Esophagus muscularis mucosa (tissue), 4 donors: ENCODE data around the gene CCDC167. TPM values are rescaled to one million over a fixed set of nuclear protein-coding genes. Genes with fewer than 3 reads are reported as not detected.

Experiments
- DNase-seq: peaks from one replicate; pipeline ENCODE4 v3.0.0-alpha.2; 2017; ENCODE audit errors: extremely low spot score
- H3K27ac ChIP-seq, 4 donors: fragments of 200-600 bp; sonication (generic); replicated peaks in 1 of 4; 1 replicate in 3 of 4; 2 replicates in 1 of 4; pipeline ENCODE4 v1.5.1; 2016 to 2019; ENCODE audit warnings: mild to moderate bottlenecking in 1 of 4
- H3K27me3 ChIP-seq, 4 donors: fragments of 200-600 bp; sonication (generic); one replicate each; pipeline versions ENCODE4 v1.5.1 to v1.6.0; 2016 to 2019
- H3K36me3 ChIP-seq, 4 donors: fragments of 200-600 bp; sonication (generic); one replicate each; pipeline ENCODE4 v1.5.1; 2016 to 2019
- H3K4me1 ChIP-seq, 4 donors: fragments of 200-600 bp; sonication (generic); one replicate each; pipeline ENCODE4 v1.5.1; 2016 to 2019
- H3K4me3 ChIP-seq, 4 donors: fragments of 200-600 bp; sonication (generic); 1 replicate in 2 of 4; 2 replicates in 2 of 4; pipeline ENCODE4 v1.5.1; 2016 to 2019; ENCODE audit warnings: mild to moderate bottlenecking in 4 of 4, moderate library complexity in 1 of 4
- H3K9me3 ChIP-seq, 4 donors: fragments of 200-600 bp; sonication (generic); 1 replicate in 3 of 4; 2 replicates in 1 of 4; pipeline ENCODE4 v1.5.1; 2016 to 2019
- CTCF ChIP-seq, 3 experiments: fragments of 200-600 bp in 2 of 3; fragments of 450-650 bp in 1 of 3; sonication (generic) in 2 of 3; IDR thresholded peaks; one replicate each; pipeline ENCODE4 v1.5.1; 2017 to 2019; ENCODE audit warnings: antibody characterized with exemption in 3 of 3, mild to moderate bottlenecking in 2 of 3, moderate library complexity in 1 of 3
- EP300 ChIP-seq: sonication (generic); formaldehyde crosslinking; IDR thresholded peaks from one replicate; pipeline ENCODE4 v1.6.1; 2017; ENCODE audit warnings: antibody characterized with exemption
- POLR2A ChIP-seq: fragments of 450-650 bp; IDR thresholded peaks from one replicate; pipeline ENCODE4 v1.6.1; 2017; ENCODE audit warnings: antibody characterized with exemption, moderate library complexity, mild to moderate bottlenecking, low read depth
- POLR2AphosphoS5 ChIP-seq, 2 donors: sonication (generic); formaldehyde crosslinking; IDR thresholded peaks; one replicate each; pipeline ENCODE4 v1.6.1; 2017; ENCODE audit warnings: antibody characterized with exemption in 2 of 2
- WGBS: methylation state at CpG from one replicate; pipeline ENCODE4 v1.1.5; 2018; 5-methylcytosine and 5-hydroxymethylcytosine counted together
- intact Hi-C: fragments of 100-400 bp; cut with DNase I; formaldehyde crosslinking; loops from one replicate; pipeline ENCODE4 v1.15.1; 2023
- total RNA-seq, 4 donors: library from RNA; depleted of rRNA; stranded (reverse); fragments of >200 nt; gene quantifications; one replicate each; pipeline versions ENCODE4 v1.1.0 to v1.2.1, GENCODE V29; 2016

CCDC167 gene
- 10 to 100 TPM; 11.1 to 19.1 (median 16.3) TPM for total RNA-seq

- TF ChIP-seq POLR2AphosphoS5 (IDR thresholded peaks at IDR 0.05): peak; percentile 29 to 89
- TF ChIP-seq CTCF (IDR thresholded peaks at IDR 0.05): peak in 1 of 3 experiments; percentile 8
- no peak for TF ChIP-seq EP300
- Histone ChIP-seq H3K4me1 (peaks cover 5 to 12% (median 8%) of the 10 kb centered on the region in 4 donors), H3K4me3 (peak within 1 kb of the TSS; percentile 67 to 81 (median 72)), H3K36me3 (no peaks in the 10 kb centered on the region), H3K27me3 (no peaks in the 10 kb centered on the region), H3K9me3 (no peaks in the 10 kb centered on the region), H3K27ac (peak within 1 kb of the TSS; percentile 51 to 61 (median 55))
- intact Hi-C loops: no loop called here
- DNase-seq: peak; percentile 99
- 1% methylated on average over 37 of the region's 38 CpGs for WGBS
Observed at GRCh38 chr6:37499433-37500293, at the start of gene CCDC167. Gene CCDC167, minus strand, starts transcription at chr6:37499893. Its CDS starts 30 bp downstream, at chr6:37499863.

- H3K4me3 ChIP-seq: no peak overlapping the region
- no peak overlapping the region for H3K27ac ChIP-seq
- peaks cover 0 to 21% (median 0%) of the 10 kb centered on the region in 4 donors for H3K27me3 ChIP-seq
- no peaks in the 10 kb centered on the region for H3K9me3 ChIP-seq
- H3K36me3 ChIP-seq: no peaks in the 10 kb centered on the region
- H3K4me1 ChIP-seq: peaks cover 0 to 8% (median 3%) of the 10 kb centered on the region in 4 donors
- TF ChIP-seq POLR2A (no peak), CTCF (IDR thresholded peaks at IDR 0.05) (no peak), POLR2AphosphoS5 (IDR thresholded peaks at IDR 0.05) (no peak), EP300 (no peak)
- 90% methylated on average over 7 of the region's 7 CpGs for WGBS
- intact Hi-C loops: no loop called here
- no peak for DNase-seq
Observed at GRCh38 chr6:37549154-37549553, 49.5 kb upstream of the CCDC167 start.

GRCh38 chr6:37548067-37548674, 48.5 kb upstream of the CCDC167 start:
- Histone ChIP-seq H3K4me3 (no peak overlapping the region), H3K36me3 (no peaks in the 10 kb centered on the region), H3K27ac (no peak overlapping the region), H3K4me1 (peaks cover 0 to 8% (median 3%) of the 10 kb centered on the region in 4 donors), H3K9me3 (no peaks in the 10 kb centered on the region), H3K27me3 (peaks cover 0 to 14% (median 0%) of the 10 kb centered on the region in 4 donors)
- TF ChIP-seq CTCF (IDR thresholded peaks at IDR 0.05): no peak
- no peak for TF ChIP-seq POLR2A
- no peak for TF ChIP-seq EP300
- TF ChIP-seq POLR2AphosphoS5 (IDR thresholded peaks at IDR 0.05): no peak
- no peak for DNase-seq
- intact Hi-C loops: no loop called here
- WGBS: 100% methylated on average over 6 of the region's 8 CpGs

GRCh38 chr6:37547564-37548061, 47.9 kb upstream of the CCDC167 start:
- Histone ChIP-seq H3K9me3 (no peaks in the 10 kb centered on the region), H3K27me3 (peaks cover 0 to 13% (median 0%) of the 10 kb centered on the region in 4 donors)
- WGBS: 53% methylated on average over 8 of the region's 8 CpGs

More at GRCh38 chr6:37547564-37548061, 47.9 kb upstream of the CCDC167 start:
- Histone ChIP-seq H3K27ac (no peak overlapping the region), H3K36me3 (no peaks in the 10 kb centered on the region), H3K4me1 (peaks cover 0 to 8% (median 3%) of the 10 kb centered on the region in 4 donors), H3K4me3 (no peak overlapping the region)
- no peak for DNase-seq
- TF ChIP-seq EP300 (no peak), POLR2A (no peak), POLR2AphosphoS5 (IDR thresholded peaks at IDR 0.05) (no peak), CTCF (IDR thresholded peaks at IDR 0.05) (no peak)
- intact Hi-C loops: no loop called here
